A673 (cell line): ENCODE data around the gene FCRL4.

Source experiments
- CTCF ChIP-seq: fragments of 300-800, 200-600 bp; sonication (generic); conservative IDR thresholded peaks from 2 replicates; pipeline ENCODE4 v1.5.1; 2017; ENCODE audit warnings: low read depth, mild to moderate bottlenecking, antibody characterized with exemption, low read length, moderate library complexity, mixed read lengths
- EZH2 ChIP-seq: fragments of 200-600 bp; sonication (generic); IDR thresholded peaks from 2 replicates; pipeline ENCODE4 v1.6.1; 2017; ENCODE audit warnings: borderline replicate concordance, low read depth, mild to moderate bottlenecking, mixed read lengths, antibody characterized with exemption, low read length; ENCODE audit not compliant: poor library complexity, severe bottlenecking

GRCh38 chr1:157641177-157641576, 43.3 kb upstream of the FCRL4 start:
- no peak for TF ChIP-seq EZH2
- no peak for TF ChIP-seq CTCF
